Activated CD8-positive, alpha-beta memory T cell treated with anti-CD3 and anti-CD28 coated beads, Interleukin-2, amount 50 U/mL, for 24 hours (primary cell): ENCODE results near the gene AGTR2.
"Not testable (repeated sequence)": the region's sequence is repeated elsewhere in the genome, so short reads cannot be mapped to it uniquely, and the experiment has no call there.

Source experiments
- DNase-seq: peaks from one replicate; pipeline ENCODE4 v3.0.0-alpha.2; 2020; ENCODE audit errors: extremely low read depth

The AGTR2 gene

GRCh38 chrX:116170511-116170910 is at the start of gene AGTR2:
Gene AGTR2, plus strand, starts transcription at chrX:116170744. Its CDS starts 1,537 bp downstream, at chrX:116172281.
- no peak for DNase-seq

DNA sequence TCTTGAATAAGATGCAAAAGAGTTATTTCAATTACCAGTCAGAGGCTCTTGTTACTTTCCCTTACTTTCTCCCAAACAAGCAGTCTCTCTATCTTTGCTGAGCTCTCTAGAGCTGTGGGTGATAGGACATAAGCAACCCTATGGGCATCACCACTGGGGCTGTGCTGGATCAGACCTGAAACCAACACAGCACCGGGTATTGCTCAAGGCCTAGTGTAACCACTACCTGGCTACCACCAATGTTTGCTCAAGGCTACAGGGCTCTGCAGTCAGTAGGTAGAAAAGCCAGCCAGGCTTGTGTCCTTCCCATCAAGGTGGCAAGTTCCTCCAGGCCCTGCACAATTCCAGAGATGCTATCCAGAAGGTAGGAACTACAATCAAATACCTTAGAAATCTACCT is 35.3 kb upstream of the AGTR2 start:
- DNase-seq = no peak

- DNase-seq = not testable (repeated sequence)
Measured at GRCh38 chrX:116141270-116141669, 29.3 kb upstream of the AGTR2 start.

DNA sequence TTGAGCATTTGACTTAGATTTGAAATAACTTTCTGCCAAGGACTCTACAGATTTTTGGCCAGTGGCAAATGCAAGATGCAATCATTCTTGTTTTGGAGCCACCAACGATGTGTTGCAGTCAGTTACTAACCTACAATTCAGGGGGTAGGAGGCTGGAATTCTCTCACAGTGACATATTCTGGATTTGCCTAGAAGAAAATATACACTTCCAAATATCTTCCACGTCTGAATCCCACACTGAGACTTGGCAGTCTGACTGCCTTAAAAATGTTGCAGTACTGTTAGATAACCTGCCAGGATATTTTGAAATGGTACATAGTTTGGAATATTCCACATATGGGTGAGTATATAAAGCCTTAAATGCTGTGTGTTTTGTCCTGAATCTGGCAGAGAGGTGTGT is 27.6 kb upstream of the AGTR2 start:
- no peak for DNase-seq

DNA sequence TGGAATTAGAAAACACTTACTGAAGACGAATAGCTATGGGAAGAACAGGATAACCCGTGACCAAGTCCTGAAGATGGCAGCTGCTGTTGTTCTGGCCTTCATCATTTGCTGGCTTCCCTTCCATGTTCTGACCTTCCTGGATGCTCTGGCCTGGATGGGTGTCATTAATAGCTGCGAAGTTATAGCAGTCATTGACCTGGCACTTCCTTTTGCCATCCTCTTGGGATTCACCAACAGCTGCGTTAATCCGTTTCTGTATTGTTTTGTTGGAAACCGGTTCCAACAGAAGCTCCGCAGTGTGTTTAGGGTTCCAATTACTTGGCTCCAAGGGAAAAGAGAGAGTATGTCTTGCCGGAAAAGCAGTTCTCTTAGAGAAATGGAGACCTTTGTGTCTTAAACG is 2.4 kb downstream of the AGTR2 start:
- no peak for DNase-seq

GRCh38 chrX:116181300-116181699 is 10.8 kb downstream of the AGTR2 start:
- no peak for DNase-seq

- DNase-seq = no peak
Measured at GRCh38 chrX:116185163-116185562, 14.6 kb downstream of the AGTR2 start.

- DNase-seq = no peak
Measured at GRCh38 chrX:116194649-116195048, 24.1 kb downstream of the AGTR2 start.

GRCh38 chrX:116198235-116198634 is 27.7 kb downstream of the AGTR2 start:
- no peak for DNase-seq

DNA sequence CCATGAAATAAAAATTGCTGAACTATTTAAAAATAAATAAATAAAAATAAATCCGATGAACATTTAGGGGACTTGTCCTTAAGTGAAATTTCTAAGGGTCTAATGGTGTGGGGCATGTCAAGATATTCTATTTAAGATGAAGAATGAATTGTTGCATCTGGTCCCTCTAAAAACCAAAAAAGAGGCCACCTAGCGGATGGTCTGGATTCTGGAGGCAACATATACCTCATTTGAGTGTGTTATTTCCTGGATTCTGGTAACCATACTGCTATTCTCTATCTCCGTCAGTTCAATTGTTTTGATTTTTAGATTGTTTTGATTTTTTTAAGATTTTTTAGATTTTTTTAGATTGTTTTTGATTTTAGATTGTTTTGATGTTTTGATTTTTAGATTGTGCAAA is 28.3 kb downstream of the AGTR2 start:
- no peak for DNase-seq

GRCh38 chrX:116204932-116205331 is 34.4 kb downstream of the AGTR2 start:
- no peak for DNase-seq

DNA sequence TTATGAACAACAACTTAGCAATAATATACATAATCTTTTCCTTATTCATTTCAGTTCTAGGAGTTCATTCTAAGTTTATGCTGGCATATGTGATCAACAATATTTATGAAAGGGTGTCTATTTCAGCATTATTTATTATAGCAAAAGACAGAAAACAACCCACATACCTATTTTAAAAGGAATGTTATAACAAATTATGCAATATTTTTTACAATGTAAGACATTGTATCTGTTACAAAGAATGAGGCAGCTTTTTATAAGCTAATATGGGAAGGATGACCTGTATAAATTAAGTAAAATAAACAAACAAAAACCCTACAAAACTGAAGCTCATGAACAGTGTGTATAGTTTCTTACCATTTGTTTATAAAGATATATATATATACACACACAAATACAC is 42.7 kb downstream of the AGTR2 start:
- DNase-seq = no peak

DNA sequence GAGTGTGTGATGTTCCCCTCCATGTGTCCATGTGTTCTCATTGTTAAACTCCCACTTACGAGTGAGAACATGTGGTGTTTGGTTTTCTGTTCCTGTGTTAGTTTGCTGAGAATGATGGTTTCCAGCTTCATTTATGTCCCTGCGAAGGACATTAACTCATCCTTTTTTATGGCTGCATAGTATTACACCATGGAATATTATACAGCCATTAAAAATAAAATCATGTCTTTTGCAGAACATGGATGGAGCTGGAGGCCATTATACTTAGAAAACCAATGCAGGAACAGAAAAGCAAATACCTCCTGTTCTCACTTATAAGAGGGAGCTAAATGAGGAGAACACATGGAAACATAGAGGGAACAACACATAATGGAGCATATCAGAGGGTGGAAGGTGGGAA is 46.5 kb downstream of the AGTR2 start:
- DNase-seq = not testable (repeated sequence)
